HG03575 (cell line): ENCODE measurements around the gene SLC10A3.

Experiments used
- ATAC-seq: cut with Tn5 transposase; IDR thresholded peaks from one replicate; pipeline ENCODE4 v1.9.1; 2021; ENCODE audit not compliant: unreplicated experiment, insufficient number of reproducible peaks, low FRiP score; ENCODE audit errors: extremely low read depth

The SLC10A3 gene

DNA sequence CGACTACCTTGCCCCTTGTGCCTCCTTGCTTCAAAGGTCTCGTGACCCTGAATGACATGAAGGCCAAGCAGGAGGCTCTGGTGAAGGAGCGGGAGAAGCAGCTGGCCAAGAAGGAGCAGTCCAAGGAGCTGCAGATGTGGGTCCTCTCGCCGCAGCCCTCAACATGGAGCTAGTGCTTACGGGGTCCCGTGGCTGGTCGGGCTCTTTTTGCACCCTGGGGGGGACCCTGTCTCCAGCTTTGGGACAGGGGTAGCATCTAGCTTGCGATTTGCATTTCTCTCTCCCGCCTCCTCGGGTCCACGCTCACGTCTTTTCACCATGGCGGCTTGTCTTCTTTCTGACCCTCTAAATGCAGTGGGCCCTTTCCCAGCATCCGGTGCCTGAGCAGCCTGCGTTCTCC lies 44.7 kb downstream of the SLC10A3 start:
- no peak for ATAC-seq

DNA sequence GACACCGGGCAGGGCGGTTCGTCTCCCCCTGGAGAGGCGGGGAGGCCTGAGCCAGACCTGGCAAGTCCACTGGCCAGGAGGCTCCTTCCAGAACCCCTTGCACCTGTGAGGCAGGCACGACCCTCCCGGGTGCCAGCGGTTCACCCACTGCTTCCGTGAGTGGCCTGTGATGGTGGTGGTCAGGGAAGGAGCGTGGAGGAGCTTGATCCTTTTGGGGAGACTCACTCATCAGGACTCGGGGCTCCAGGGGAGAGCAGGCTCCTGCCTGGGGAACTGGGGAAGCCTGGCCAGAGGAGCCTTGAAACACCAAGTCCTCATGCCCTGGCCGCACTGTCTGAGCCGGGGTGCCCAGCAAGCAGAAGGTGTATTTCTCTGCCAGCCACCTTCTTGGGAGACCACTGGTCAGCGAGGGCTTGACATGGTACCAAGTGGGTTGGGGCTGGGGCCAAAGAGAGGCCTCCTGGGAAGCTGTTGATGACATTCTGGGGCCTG lies 45.6 kb downstream of the SLC10A3 start:
- ATAC-seq = no peak

DNA sequence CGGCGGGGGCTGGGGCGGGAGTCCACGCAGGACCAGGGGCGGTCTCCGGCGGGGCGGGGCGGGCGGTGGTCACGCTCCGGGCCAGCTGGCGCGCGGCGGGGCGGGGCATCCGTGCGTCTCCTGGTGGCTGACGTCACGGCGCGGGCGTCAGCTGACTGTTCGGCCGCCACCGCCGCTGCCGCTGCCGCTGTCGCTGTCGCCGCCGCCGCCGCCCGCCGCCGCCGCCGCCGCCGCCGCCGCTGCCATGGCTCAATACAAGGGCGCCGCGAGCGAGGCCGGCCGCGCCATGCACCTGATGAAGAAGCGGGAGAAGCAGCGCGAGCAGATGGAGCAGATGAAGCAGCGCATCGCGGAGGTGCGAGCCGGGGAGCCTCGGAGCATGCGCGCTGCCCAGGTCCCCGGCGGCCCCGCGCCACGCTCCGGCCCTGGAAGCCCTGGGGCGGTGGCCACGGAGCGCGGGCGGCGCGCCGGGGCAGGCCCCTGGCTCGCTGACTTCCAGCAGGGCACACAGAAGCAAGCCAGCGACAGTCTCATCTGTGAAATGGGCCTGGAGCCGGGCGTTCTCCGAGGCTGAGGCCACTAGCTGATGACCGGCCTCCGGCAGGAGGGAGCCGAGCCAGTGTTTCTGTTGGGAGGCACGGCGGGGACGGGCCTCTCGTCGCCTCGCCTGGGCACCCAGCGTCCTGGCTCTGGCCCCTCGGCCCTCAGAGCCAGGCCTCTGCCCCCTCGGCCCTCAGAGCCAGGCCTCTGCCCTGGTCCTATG lies 46.3 kb downstream of the SLC10A3 start, which contains the start of gene FAM50A:
FAM50A (plus strand) TSS at position 150 of the 763 bp plus-strand sequence; CDS start at position 245, 95 bp downstream.
- ATAC-seq = no peak

DNA sequence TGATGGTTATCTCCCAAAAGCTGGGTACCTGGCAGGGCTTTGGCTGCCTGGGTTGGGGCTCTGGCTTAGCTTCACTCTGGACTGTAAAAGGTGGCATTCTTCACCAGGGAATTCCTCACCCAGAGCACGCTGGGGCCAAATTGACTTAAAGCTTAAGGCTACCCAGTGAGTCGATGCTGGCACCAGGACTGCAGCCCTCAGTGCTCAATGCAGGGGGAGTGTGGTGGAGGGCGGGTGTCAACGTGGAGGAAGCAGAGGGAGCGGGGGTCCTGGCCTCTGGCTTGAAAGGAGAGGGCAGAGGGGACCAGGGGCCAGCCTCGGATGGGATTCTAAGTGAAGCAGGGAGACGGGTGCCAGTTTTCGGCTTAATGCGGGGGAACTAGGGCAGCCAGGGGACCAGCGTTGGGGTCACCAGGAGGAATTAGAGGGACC lies 46.9 kb downstream of the SLC10A3 start:
- no peak for ATAC-seq

DNA sequence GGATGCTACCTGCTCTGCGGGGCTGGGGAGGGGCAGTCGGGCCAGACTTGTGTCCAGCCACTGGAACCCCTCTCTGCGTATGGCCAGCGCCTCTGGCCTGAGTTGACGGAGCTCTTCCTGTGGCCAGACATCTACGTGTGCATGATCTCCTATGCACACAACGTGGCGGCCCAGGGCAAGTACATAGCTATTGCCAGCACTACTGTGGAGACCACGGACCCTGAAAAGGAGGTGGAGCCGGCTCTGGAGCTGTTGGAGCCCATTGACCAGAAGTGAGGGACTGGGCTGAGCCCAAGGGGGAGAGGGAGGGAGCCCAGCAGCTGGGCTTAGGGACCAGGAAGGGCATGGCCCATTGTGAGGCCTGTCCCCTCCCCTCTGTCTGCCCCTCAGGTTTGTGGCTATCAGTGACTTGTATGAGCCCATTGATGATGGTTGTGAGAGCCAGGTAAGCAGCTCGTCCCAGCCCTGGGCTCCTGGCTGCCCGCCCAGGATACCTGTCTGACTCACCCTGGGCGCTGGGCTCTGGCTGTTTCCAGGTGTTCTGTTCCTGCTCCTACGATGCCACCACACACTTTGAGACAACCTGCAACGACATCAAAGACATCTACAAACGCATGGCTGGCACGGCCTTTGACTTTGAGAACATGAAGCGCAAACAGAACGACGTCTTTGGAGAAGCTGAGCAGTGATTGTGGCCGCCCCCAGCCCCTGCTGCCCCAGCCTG lies 48.3 kb downstream of the SLC10A3 start:
- no peak for ATAC-seq

DNA sequence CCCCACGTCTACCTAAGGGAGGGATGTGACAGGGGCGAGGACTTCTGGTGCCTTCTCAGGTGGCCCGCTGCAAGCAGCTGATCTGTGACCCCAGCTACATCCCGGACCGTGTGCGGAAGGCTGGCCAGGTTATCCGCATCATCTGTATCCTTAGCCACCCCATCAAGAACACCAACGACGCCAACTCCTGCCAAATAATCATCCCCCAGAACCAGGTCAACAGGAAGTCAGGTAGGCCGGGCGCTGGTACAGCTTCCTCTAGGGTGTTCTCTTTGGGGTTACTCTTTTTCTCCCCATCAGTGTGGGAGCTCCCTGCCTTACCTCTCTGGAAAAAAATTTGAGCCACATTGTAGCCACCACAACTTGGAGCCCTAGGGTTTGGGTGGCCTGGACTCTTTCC lies 48.9 kb downstream of the SLC10A3 start:
- ATAC-seq = no peak

DNA sequence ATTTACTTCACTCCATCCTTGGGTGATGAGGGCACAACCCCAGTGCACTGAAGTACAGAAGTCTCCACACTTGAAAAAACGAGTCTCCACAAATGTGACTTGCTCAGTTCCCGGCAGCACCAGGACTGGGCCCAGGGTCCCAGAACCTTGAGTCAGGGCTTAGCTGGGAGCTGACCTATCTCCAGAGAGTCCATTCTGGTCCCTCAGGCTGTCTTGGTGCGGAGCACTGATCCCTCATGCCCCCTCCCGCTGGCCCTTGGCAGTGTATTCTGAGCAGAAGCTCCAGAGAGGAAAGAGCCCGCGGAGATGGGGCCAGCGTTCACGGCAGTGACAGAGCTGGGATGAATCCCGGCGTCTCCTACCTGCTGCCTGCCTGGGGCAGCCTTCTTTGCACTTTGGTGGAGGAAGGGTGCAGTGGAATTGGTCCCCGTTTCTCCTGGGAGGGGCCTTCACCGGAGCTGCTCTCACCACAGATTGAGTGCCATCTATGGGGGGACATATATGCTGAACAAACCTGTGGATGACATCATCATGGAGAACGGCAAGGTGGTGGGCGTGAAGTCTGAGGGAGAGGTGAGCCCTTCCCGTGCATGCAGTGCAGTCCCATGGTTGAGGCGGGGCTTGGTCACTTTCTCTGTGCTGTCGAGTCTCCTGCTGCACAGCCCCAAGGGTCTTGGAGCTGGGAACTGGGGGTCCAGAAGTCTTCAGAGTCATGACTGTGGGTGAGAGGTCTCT lies 49.6 kb downstream of the SLC10A3 start:
- ATAC-seq = no peak

DNA sequence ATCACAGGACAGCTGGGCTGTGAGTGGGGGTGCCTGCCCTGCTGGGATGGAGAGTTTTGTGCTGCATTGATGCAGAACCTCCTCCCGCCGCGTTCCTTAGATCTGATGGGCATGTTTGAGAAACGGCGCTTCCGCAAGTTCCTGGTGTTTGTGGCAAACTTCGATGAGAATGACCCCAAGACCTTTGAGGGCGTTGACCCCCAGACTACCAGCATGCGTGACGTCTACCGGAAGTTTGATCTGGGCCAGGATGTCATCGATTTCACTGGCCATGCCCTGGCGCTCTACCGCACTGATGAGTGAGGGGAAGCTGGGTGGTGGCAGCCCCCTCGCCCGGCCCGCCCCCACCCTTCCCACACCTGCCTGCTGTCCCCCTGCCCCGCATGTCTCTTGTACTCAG lies 50.6 kb downstream of the SLC10A3 start:
- ATAC-seq = no peak

DNA sequence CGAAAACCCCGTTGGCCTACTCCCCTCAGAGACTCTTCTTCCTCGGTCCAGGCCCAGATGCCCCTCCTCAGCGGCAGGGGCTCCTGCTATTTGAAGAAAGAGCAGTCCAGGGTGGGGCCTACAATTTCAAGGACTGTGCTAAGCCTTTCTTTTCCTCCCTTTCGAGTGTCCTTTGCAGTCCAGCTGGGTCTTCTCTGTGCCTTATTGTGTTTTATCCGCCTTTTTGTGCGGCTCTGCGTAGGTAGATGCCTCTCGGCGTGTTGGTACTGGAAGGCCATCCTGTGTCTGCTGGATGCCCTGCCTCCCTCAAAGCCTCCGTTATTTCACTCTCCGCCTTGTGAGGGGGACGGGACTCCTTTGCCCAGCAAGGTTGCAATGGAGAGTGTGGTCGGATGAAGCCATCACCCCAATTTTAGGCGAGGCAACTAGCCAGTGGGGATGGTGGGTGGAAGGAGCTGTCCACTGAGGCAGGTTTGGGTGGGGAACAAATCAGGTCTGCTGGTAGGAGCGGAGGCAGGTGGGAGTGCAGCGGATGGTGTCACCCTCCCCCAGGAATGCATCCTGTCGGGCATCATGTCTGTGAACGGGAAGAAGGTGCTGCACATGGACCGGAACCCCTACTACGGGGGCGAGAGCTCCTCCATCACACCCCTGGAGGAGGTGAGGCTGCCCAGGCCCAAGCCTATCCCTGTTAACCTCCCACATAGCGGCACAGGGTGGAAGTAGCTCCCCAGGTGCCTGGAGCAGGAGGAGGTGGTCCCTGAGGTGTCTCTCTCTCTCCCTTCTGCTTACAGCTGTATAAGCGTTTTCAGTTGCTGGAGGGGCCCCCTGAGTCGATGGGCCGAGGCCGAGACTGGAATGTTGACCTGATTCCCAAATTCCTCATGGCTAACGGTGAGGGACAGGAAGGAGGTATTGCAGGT lies 52.2 kb downstream of the SLC10A3 start:
- no peak for ATAC-seq
